Peyer's patch (tissue), 4 donors: Measurements from ENCODE around the gene ANKMY1.

Experiments
- POLR2A ChIP-seq, 2 donors: fragments of 450-650 bp; IDR thresholded peaks; one replicate each; pipeline ENCODE4 v1.5.1; 2017; ENCODE audit warnings: antibody characterized with exemption in 2 of 2, mild to moderate bottlenecking in 2 of 2, moderate library complexity in 2 of 2
- TF ChIP-seq, protein P1 (sequence below), 6 experiments: fragments of 450-650 bp in 4 of 6; fragments of 200-600 bp in 2 of 6; sonication (generic) in 1 of 6; IDR thresholded peaks; one replicate each; pipeline ENCODE4 v1.5.1; 2017 to 2019; ENCODE audit warnings: antibody characterized with exemption in 6 of 6, mild to moderate bottlenecking in 3 of 6, moderate library complexity in 1 of 6

DNA sequence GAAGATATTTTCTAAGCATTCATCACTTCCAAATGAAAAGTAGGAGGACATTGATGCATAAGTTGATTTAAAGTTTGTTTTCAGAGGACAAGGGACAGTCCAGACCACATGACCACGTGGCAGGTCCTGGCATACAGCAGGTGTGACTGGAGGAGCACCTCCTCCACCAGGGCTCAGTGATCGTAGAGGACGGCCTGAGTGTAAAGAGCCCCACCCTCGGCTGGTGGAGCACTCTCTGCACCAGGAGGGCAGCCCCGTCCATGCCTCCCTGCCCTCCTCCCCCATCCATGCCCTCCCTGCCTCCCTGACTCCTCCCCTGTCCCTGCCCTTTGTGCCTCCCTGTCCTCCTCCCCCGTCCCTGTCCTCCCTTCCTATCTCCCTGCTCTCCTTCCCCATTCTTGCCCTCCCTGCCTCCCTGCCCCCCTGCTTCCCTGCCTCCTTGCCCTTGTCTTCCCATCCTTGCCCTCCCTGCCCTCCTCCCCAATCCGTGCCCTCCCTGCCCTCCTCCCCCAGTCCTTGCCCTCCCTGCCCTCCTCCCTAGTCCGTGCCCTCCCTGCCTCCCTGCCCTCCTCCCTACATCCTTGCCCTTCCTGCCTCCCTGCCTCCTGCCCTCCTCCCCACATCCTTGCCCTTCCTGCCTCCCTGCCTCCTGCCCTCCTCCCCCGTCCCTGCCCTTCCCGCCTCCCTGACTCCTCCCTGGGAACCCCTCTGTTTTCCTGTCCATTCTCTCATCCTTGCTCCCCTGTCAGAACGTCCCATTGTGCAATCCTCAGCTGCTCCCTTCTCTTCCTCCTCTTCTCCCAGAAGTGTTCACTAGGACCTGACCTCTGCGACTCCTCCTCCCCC lies 47.9 kb downstream of the ANKMY1 start:
- TF ChIP-seq, protein P1, sequence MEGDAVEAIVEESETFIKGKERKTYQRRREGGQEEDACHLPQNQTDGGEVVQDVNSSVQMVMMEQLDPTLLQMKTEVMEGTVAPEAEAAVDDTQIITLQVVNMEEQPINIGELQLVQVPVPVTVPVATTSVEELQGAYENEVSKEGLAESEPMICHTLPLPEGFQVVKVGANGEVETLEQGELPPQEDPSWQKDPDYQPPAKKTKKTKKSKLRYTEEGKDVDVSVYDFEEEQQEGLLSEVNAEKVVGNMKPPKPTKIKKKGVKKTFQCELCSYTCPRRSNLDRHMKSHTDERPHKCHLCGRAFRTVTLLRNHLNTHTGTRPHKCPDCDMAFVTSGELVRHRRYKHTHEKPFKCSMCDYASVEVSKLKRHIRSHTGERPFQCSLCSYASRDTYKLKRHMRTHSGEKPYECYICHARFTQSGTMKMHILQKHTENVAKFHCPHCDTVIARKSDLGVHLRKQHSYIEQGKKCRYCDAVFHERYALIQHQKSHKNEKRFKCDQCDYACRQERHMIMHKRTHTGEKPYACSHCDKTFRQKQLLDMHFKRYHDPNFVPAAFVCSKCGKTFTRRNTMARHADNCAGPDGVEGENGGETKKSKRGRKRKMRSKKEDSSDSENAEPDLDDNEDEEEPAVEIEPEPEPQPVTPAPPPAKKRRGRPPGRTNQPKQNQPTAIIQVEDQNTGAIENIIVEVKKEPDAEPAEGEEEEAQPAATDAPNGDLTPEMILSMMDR (IDR thresholded peaks at IDR 0.05) = no peak
- no peak for TF ChIP-seq POLR2A (IDR thresholded peaks at IDR 0.05)
